Astrocyte of the cerebellum (primary cell): ENCODE results near the gene KIF22.

ENCODE experiments used
- DNase-seq: peaks from one replicate; pipeline ENCODE4 v3.0.0-alpha.2; 2011; ENCODE audit warnings: low read depth
- H3K4me3 ChIP-seq: 2 replicates; pipeline ENCODE4 v1.5.1; 2011; ENCODE audit warnings: mild to moderate bottlenecking, low read depth, low read length, moderate library complexity
- in situ Hi-C: cut with HindIII; loops from 2 replicates; pipeline ENCODE4 v1.10.0; 2017; ENCODE audit warnings: low sequenced_read_pairs
- TF ChIP-seq, protein P1 (sequence below): IDR thresholded peaks from 2 replicates; pipeline ENCODE4 v1.5.1; 2012; ENCODE audit warnings: low read length, low read depth, moderate library complexity, mild to moderate bottlenecking; ENCODE audit errors: missing control alignments

KIF22 gene

DNA sequence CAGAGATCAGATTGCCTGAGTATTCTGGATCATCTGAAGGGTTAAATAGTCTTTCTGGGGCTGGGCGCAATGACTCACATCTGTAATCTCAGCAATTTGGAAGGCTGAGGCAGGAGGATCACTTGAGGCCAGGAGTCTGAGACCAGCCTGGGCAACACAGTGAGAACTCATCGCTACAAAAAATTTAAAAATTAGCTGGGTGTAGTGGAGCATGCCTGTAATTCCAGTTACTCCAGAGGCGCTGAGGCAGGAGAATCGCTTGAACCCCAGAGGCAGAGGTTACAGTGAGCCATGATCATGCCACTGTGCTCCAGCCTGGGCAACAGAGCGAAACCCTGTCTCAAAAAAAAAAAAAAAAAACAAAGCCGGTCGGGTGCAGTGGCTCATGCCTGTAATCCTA lies 45.4 kb downstream of the KIF22 start:
- DNase-seq, result no peak
- H3K4me3 ChIP-seq, result no peak overlapping the region
- TF ChIP-seq, protein P1, sequence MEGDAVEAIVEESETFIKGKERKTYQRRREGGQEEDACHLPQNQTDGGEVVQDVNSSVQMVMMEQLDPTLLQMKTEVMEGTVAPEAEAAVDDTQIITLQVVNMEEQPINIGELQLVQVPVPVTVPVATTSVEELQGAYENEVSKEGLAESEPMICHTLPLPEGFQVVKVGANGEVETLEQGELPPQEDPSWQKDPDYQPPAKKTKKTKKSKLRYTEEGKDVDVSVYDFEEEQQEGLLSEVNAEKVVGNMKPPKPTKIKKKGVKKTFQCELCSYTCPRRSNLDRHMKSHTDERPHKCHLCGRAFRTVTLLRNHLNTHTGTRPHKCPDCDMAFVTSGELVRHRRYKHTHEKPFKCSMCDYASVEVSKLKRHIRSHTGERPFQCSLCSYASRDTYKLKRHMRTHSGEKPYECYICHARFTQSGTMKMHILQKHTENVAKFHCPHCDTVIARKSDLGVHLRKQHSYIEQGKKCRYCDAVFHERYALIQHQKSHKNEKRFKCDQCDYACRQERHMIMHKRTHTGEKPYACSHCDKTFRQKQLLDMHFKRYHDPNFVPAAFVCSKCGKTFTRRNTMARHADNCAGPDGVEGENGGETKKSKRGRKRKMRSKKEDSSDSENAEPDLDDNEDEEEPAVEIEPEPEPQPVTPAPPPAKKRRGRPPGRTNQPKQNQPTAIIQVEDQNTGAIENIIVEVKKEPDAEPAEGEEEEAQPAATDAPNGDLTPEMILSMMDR, result no peak
- in situ Hi-C loops, result no loop called here

DNA sequence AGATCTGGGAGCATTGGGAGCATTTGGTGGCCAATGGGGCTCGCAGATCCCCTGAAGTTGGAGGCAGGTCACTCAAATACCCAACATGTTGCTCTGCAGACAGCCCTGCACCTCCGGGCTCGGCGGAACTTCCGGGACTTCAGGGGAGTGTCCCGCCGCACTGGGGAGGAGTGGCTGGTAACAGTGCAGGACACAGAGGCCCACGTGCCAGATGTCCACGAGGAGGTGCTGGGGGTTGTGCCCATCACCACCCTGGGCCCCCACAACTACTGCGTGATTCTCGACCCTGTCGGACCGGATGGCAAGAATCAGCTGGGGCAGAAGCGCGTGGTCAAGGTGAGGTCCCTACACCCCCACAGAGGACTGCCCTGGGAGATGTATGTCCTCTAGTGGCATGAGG lies 46.1 kb downstream of the KIF22 start:
- no peak overlapping the region for H3K4me3 ChIP-seq
- DNase-seq, result no peak
- in situ Hi-C loops, result no loop called here
- TF ChIP-seq, protein P1, result no peak

DNA sequence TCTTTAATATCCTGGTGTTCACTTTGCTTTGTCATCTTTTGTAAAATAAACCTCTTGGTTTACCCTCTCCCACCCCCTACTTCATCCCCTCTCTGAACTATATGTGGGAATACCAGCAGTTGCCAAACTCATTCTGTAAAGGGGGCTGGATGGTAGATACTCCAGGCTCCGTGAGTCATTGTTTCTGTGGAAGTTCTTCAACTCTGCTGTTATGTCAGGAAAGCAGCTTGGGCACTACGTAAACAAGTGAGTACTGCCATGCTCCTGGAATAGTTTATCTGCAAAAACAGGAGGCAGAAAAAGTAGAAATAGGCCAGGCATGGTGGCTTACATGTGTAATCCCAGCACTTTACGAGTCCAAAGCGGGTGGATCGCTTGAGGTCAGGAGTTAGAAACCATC lies 47.3 kb downstream of the KIF22 start:
- in situ Hi-C loops, result no loop called here
- no peak for DNase-seq
- TF ChIP-seq, protein P1, result no peak
- no peak overlapping the region for H3K4me3 ChIP-seq

GRCh38 chr16:29839822-29840221 lies 49.3 kb downstream of the KIF22 start:
- DNase-seq, result no peak
- TF ChIP-seq, protein P1, result no peak
- in situ Hi-C loops, result no loop called here
- H3K4me3 ChIP-seq, result no peak overlapping the region

DNA sequence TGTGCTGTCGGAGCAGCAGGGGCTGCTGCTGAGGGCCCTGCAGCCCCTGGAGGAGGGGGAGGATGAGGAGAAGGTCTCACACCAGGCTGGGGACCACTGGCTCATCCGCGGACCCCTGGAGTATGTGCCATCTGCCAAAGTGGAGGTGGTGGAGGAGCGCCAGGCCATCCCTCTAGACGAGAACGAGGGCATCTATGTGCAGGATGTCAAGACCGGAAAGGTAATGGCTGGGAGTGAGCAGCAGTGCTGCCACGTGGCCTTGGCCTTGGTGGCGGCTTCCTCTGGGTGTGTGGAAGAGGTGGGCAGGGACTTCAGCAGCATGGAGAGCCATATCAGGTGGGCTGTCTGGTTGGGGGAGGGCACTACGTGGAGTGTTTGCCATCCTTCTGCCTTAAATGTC lies 49.7 kb downstream of the KIF22 start:
- no peak overlapping the region for H3K4me3 ChIP-seq
- TF ChIP-seq, protein P1, result no peak
- in situ Hi-C loops, result no loop called here
- no peak for DNase-seq

DNA sequence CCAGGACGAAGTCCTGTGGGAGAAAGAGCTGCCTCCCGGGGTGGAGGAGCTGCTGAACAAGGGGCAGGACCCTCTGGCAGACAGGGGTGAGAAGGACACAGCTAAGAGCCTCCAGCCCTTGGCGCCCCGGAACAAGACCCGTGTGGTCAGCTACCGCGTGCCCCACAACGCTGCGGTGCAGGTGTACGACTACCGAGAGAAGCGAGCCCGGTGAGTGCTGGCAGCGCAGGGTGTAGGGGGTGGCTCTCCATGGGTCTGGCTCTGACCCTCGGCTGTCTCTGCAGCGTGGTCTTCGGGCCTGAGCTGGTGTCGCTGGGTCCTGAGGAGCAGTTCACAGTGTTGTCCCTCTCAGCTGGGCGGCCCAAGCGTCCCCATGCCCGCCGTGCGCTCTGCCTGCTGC lies 51.1 kb downstream of the KIF22 start:
- DNase-seq, result no peak
- TF ChIP-seq, protein P1, result no peak
- in situ Hi-C loops, result no loop called here
- no peak overlapping the region for H3K4me3 ChIP-seq
